GM12873 (cell line): ENCODE results near the gene SLC35F3.

Source experiments
- TF ChIP-seq, protein P1 (sequence below): IDR thresholded peaks from 2 replicates; pipeline ENCODE4 v1.5.1; 2012; ENCODE audit warnings: low read depth, mild to moderate bottlenecking, moderate library complexity, low read length, control low read depth; ENCODE audit not compliant: insufficient read depth; ENCODE audit errors: missing control alignments

SLC35F3 gene

DNA sequence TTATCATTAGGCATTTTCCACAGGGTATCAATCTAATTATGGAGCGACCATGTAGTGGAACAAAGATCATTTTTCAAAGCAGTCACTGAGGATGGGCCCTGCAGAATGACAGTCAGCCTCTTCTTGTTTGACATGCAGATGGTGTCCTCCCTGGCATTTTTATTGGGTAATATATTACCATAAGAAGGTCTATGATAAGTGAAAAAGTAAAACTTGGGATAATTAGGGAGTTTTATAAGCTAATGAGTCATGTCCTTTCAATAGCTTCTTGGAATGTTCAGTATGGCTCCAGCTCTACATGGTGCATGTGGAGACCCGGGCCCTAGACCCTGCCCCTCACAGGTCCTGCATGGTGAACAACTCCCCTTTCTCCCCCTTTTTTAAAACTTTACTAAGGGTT lies 236.5 kb downstream of the SLC35F3 start:
- TF ChIP-seq, protein P1, sequence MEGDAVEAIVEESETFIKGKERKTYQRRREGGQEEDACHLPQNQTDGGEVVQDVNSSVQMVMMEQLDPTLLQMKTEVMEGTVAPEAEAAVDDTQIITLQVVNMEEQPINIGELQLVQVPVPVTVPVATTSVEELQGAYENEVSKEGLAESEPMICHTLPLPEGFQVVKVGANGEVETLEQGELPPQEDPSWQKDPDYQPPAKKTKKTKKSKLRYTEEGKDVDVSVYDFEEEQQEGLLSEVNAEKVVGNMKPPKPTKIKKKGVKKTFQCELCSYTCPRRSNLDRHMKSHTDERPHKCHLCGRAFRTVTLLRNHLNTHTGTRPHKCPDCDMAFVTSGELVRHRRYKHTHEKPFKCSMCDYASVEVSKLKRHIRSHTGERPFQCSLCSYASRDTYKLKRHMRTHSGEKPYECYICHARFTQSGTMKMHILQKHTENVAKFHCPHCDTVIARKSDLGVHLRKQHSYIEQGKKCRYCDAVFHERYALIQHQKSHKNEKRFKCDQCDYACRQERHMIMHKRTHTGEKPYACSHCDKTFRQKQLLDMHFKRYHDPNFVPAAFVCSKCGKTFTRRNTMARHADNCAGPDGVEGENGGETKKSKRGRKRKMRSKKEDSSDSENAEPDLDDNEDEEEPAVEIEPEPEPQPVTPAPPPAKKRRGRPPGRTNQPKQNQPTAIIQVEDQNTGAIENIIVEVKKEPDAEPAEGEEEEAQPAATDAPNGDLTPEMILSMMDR = no peak

DNA sequence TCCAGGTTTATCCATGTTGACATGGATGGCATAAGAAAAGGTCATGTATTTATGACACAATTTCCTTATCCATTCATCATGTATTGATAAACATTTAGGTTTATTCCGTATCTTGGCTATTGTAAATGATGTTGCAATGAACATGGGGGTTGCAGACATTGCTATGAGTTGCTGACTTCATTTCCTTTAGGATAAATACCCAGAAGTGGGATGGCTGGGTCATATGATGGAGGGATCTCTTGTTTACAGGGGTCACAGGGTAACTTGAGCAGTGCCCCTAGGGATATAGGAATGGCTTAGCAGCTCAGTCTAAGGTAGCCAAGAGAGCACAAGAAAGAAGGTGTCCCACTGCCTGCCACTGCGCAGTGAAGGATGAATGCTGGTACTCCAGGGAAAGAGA lies 239.2 kb downstream of the SLC35F3 start:
- TF ChIP-seq, protein P1 = no peak

DNA sequence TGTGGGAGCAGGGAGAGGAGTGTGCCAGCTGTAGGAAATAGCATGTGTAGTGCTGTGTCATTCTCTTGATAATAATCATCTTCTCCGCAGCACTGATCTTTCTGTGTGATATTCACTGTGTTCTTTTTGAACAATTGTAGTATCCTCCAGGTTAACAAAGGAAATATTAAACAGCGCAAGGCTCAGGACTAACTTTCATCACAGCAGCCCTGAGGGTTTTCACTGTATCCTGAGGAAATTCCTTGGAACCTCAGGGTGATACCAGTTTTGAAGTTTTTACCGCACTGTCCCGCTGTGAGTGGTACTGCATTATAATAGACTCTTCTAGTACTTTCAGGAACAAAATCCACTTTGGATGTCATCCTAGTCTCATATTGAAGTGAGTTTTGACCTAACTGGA lies 240.4 kb downstream of the SLC35F3 start:
- TF ChIP-seq, protein P1 = no peak

DNA sequence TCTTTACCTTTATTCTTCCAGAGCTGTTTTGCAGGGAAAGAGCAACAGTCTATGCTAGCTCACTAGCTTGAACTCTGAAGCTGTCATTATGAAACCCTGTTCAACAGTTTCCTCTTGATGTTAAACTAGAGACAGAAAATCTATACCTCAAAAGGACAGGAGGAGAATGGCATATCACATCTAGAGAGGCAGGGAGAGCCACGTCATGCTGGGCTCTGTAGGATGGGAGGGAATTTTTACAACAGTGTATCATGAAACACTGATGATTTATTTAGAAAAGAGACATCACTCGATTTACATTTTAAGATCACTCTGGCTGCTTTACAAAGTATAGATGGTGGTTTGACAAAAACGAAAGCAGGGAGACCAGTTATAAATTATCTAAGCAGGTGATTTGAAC lies 243.9 kb downstream of the SLC35F3 start:
- TF ChIP-seq, protein P1 = no peak

DNA sequence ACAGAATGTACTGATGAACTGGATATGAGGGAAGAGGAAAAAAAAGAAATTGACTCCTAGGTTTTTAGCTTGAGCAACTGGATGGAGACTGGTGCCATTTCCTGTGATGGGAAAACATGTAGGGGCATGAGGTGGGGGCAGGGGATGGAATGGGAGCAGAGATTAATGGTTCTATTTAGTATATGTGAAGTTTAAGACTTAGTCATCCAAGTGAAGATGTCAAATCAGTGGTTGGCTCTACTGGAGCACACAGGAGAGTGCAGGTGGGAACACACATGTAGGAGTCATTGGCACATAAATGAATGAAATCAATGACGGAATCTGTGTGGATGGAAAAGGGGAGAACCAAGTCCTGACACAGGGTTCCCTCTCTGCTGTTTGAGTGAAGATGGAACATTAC lies 244.3 kb downstream of the SLC35F3 start:
- TF ChIP-seq, protein P1 = no peak

DNA sequence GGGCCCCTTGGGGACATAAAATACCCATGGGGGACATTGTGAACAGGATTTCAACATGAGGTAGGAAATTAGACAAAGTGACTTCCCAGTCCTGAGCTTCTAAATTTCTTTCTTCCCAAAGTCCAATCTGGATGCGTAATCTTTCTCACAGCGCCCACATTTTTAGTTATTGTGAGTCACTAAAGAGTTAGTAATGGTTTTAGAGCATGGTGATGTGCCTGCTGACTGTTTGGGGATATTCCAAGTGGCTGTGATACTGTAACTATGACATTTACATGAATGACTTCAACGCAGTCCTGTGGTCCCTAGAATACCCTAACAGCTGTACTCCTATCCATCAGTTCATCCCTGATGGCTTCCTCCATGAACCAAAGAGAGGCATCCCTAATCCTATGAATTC lies 244.7 kb downstream of the SLC35F3 start:
- TF ChIP-seq, protein P1 = no peak

DNA sequence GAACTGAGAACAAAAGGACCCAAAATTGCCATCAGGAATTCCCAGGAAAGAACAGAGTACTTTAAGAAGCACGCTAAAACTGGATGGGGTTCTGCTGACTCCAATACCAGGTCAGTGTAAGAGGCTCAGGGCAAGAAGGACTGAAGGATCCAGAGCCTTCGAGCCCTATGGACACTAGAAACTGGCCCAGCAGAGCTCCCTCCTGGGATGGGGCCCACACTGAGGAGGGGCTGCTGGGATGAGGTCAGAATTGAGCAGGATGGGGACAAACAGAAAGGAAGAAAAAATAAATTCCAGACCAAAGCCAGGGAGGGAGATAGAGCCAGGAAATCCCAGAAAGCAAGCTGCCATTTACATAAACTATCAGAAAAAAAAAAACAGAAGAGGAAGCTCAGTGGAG lies 246.4 kb downstream of the SLC35F3 start:
- TF ChIP-seq, protein P1 = no peak
